ENCODE measurements around the gene NFE2L2.

- no peak for TF ChIP-seq EZH2phosphoT487 (IDR thresholded peaks at IDR 0.05; ENCODE audit: insufficient read depth, low read depth)
- no peak for TF ChIP-seq EZH2 (IDR thresholded peaks at IDR 0.05; ENCODE audit: insufficient read depth, poor library complexity, severe bottlenecking)
Measured at GRCh38 chr2:177282181-177282641, 17.7 kb upstream of the NFE2L2 start.
